WERI-Rb-1 (cell line): ENCODE results near the gene RGS4.

Source experiments
- DNase-seq: peaks from one replicate; pipeline ENCODE4 v3.0.0-alpha.2; 2020
- H3K27ac ChIP-seq: fragments of 250-450 bp; sonication (Bioruptor Pico); 2 replicates; pipeline ENCODE4 v1.5.1; 2020; ENCODE audit warnings: mild to moderate bottlenecking, moderate library complexity
- H3K27me3 ChIP-seq: fragments of 250-450 bp; sonication (Bioruptor Pico); 2 replicates; pipeline ENCODE4 v1.5.1; 2021; ENCODE audit warnings: mild to moderate bottlenecking, low read depth, moderate library complexity; ENCODE audit not compliant: insufficient read depth, severe bottlenecking
- H3K36me3 ChIP-seq: fragments of 250-450 bp; sonication (Bioruptor Pico); 2 replicates; pipeline ENCODE4 v1.5.1; 2020; ENCODE audit warnings: mild to moderate bottlenecking, moderate library complexity
- H3K4me3 ChIP-seq: 2 replicates; pipeline ENCODE4 v1.5.1; 2011; ENCODE audit warnings: low read depth, mild to moderate bottlenecking, control low read depth, low read length
- H3K9me3 ChIP-seq: fragments of 250-450 bp; sonication (Bioruptor Pico); 2 replicates; pipeline ENCODE4 v1.5.1; 2021; ENCODE audit warnings: mild to moderate bottlenecking, moderate library complexity; ENCODE audit not compliant: severe bottlenecking
- CTCF ChIP-seq: IDR thresholded peaks from 2 replicates; pipeline ENCODE4 v1.5.1; 2011; ENCODE audit warnings: low read depth, mild to moderate bottlenecking, control low read depth, inconsistent platforms, low read length

The RGS4 gene

DNA sequence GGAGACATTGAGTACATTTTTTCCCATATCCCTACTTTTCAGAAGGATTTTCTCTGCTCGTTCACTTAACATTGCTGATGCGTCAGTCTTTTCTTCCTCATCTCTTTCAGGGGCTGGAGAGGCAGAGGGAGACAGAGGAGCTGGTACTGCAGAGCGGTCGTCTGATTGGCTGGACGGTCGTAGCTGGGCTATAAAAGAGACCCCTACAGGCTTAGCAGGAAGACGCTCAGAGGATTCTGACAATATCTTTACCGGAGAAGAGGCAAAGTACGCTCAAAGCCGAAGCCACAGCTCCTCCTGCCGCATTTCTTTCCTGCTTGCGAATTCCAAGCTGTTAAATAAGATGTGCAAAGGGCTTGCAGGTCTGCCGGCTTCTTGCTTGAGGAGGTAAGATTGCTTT lies at the start of gene RGS4:
Gene RGS4, plus strand, starts transcription at position 220 of the 400 bp plus-strand sequence. Its CDS starts 124 bp downstream, at position 344.
- no peaks in the 10 kb centered on the region for H3K9me3 ChIP-seq
- no peaks in the 10 kb centered on the region for H3K36me3 ChIP-seq
- no peak within 1 kb of the TSS for H3K4me3 ChIP-seq
- DNase-seq, result peak; percentile 56
- TF ChIP-seq CTCF, result peak; percentile 54; the same call in 1 of the 2 replicates
- no peak within 1 kb of the TSS for H3K27ac ChIP-seq
- H3K27me3 ChIP-seq, result no peaks in the 10 kb centered on the region

- peaks cover 10% of the 10 kb centered on the region for H3K9me3 ChIP-seq
Observed at GRCh38 chr1:163022129-163022528, 47.0 kb upstream of the RGS4 start.

DNA sequence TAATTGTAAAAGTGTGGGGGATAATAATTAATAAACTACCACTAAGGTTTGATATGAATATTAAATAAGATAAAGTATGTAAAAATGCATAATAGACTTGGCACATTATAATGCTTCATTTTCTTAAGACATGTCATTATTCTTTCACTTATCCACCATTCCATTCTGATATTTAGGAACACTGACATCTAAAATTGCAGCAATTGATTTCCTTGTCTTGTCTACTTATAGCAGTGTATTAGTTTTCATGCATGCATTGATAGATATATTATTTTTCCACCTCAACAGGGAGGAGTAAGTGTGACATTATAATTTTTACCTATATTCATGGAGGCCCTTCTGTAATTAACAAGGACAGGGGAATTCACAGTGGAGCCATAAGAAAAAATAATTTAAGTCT lies 41.6 kb upstream of the RGS4 start:
- Histone ChIP-seq H3K27ac (no peak overlapping the region), H3K9me3 (peaks cover 8% of the 10 kb centered on the region), H3K4me3 (no peak overlapping the region), H3K27me3 (no peaks in the 10 kb centered on the region), H3K36me3 (no peaks in the 10 kb centered on the region)
- no peak for TF ChIP-seq CTCF
- no peak for DNase-seq

More at GRCh38 chr1:163022129-163022528, 47.0 kb upstream of the RGS4 start:
- H3K36me3 ChIP-seq, result no peaks in the 10 kb centered on the region
- TF ChIP-seq CTCF, result no peak
- H3K27ac ChIP-seq, result no peak overlapping the region
- H3K4me3 ChIP-seq, result no peak overlapping the region
- no peak for DNase-seq
- no peaks in the 10 kb centered on the region for H3K27me3 ChIP-seq

DNA sequence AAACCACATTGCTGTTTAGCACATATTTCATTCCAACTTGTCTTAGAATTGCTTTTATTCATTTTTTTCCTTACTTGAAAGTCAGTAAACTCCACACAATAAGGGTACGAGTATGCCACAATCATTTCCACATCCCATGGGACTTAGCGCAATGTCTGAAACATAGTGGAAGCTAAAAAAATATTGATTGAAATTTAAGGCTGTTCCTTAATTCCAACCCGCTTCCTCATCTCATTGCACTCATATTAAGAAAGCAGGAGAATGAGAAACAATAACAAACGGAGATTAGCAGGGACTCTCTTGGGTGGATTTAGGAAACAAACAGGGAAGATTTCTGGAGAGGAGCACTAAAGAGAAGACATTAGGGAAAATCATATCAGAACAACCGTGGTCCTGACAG lies 39.3 kb upstream of the RGS4 start:
- Histone ChIP-seq H3K9me3 (no peaks in the 10 kb centered on the region), H3K36me3 (no peaks in the 10 kb centered on the region), H3K27ac (no peak overlapping the region), H3K4me3 (no peak overlapping the region), H3K27me3 (no peaks in the 10 kb centered on the region)
- no peak for TF ChIP-seq CTCF
- DNase-seq, result no peak

- Histone ChIP-seq H3K27ac (no peak overlapping the region), H3K36me3 (no peaks in the 10 kb centered on the region), H3K9me3 (no peaks in the 10 kb centered on the region), H3K27me3 (no peaks in the 10 kb centered on the region), H3K4me3 (no peak overlapping the region)
- TF ChIP-seq CTCF, result no peak
- no peak for DNase-seq
Observed at GRCh38 chr1:163035446-163036249, 33.5 kb upstream of the RGS4 start.
